Adrenal gland (tissue), 12 donors: Measurements from ENCODE around the gene GON4L. TPM values are rescaled to one million over a fixed set of nuclear protein-coding genes. Genes with fewer than 3 reads are reported as not detected.

Source experiments
- DNase-seq, 7 donors: peaks; one replicate each; pipeline ENCODE4 v3.0.0-alpha.2; 2019 to 2020
- H3K27ac ChIP-seq, 5 donors: fragments of 200-600 bp; sonication (generic) in 4 of 5; 1 replicate in 3 of 5; 2 replicates in 2 of 5; pipeline versions ENCODE4 v1.5.1 to v1.8.0; 2016 to 2020; ENCODE audit warnings: mild to moderate bottlenecking in 1 of 5
- H3K27me3 ChIP-seq: fragments of 200-600 bp; 2 replicates; pipeline ENCODE4 v1.8.0; 2021
- H3K36me3 ChIP-seq, 2 donors: fragments of 200-600 bp; replicated peaks in 1 of 2; 1 replicate in 1 of 2; 2 replicates in 1 of 2; pipeline versions ENCODE4 v1.5.1 to v1.8.0; 2018 to 2022
- H3K4me1 ChIP-seq, 2 donors: fragments of 200-600 bp; replicated peaks in 1 of 2; 1 replicate in 1 of 2; 2 replicates in 1 of 2; pipeline versions ENCODE4 v1.5.1 to v1.8.0; 2018 to 2021
- H3K4me3 ChIP-seq, 4 donors: fragments of 200-600 bp; sonication (generic) in 3 of 4; one replicate each; pipeline ENCODE4 v1.5.1; 2016 to 2018
- H3K9me3 ChIP-seq, 3 donors: fragments of 200-600 bp; sonication (generic) in 1 of 3; replicated peaks in 1 of 3; 1 replicate in 2 of 3; 2 replicates in 1 of 3; pipeline versions ENCODE4 v1.5.1 to v1.8.0; 2016 to 2021
- POLR2A ChIP-seq, 2 donors: fragments of 450-650 bp; IDR thresholded peaks; one replicate each; pipeline ENCODE4 v1.6.1; 2017; ENCODE audit warnings: antibody characterized with exemption in 2 of 2, mild to moderate bottlenecking in 2 of 2, moderate library complexity in 1 of 2
- WGBS, 4 donors: extraction: QIAGEN DNeasy Blood & Tissue Kit in 2 of 4; methylation state at CpG; one replicate each; pipeline versions ENCODE4 v1.1.5 to v1.1.7; 2013 to 2017; 5-methylcytosine and 5-hydroxymethylcytosine counted together
- intact Hi-C, 2 donors: fragments of 100-400 bp; cut with DNase I; formaldehyde crosslinking; loops; one replicate each; pipeline versions ENCODE4 v1.14.1 to v1.15.0; 2022 to 2023
- polyA plus RNA-seq, 3 donors: library from polyadenylated mRNA; stranded (reverse); fragments of 200-250 nt in 2 of 3; fragments of 350-450 nt in 1 of 3; fragmentation: Illumina TruSeq in 1 of 3; extraction: RNeasy Lipid Tissue Mini Kit (QIAGEN cat#74804) in 1 of 3; gene quantifications; one replicate each; pipeline ENCODE4 v1.2.3, GENCODE V29; 2013 to 2014
- total RNA-seq, 9 donors: library from RNA; depleted of rRNA in 4 of 9; stranded (reverse); fragments of >200 nt in 4 of 9; fragments of 120-200 nt in 1 of 9; fragmentation: NEBNext Ultra II Directional in 1 of 9; extraction: Animal tissue kit (Norgen Biotek cat#: 25700) in 1 of 9; gene quantifications; one replicate each; pipeline versions ENCODE4 v1.1.0 to v1.2.4, GENCODE V29; 2013 to 2023
- TF ChIP-seq, protein P1 (sequence below), 6 experiments: fragments of 450-650 bp in 4 of 6; fragments of 200-600 bp in 2 of 6; sonication (generic) in 1 of 6; IDR thresholded peaks; 1 replicate in 5 of 6; 2 replicates in 1 of 6; pipeline versions ENCODE4 v1.5.1 to v1.8.0; 2016 to 2021; ENCODE audit warnings: antibody characterized with exemption in 6 of 6, mild to moderate bottlenecking in 2 of 6, moderate library complexity in 1 of 6
- donor health status: healthy with polysubstance abuse.
- donor health status: Bipolar disorder and iron deficiency.
- donor health status: DM: yes; HTN: yes; CAD: no.
- donor health status: DM: no; HTN: no; CAD: no.
- donor health status: DM: no; HTN: no; CAD: no.
- donor health status: DM: yes; HTN: yes; CAD: no.

Gene GON4L
- total and polyA plus RNA-seq, 12 donors: 13.7 to 41.7 (median 35.0) TPM

DNA sequence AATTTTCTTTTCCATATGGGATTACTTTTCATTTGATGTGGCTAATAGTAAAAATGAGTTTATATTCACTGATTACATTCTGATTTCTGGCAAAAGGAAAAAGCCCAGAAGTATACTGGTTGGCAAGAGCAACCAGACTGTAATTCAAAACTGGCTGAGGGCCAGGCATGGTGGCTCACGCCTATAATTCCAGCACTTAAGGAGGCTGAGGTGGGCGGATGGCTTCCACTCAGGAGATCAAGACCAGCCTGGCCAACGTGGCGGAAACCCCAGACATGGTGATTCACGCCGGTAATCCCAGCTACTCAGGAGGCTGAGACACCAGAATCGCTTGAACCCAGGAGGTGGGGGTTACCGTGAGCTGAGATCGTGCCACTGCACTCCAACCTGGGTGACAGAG, 16.8 kb upstream of the GON4L start:
- no peak overlapping the region for H3K4me3 ChIP-seq
- H3K27ac ChIP-seq: no peak overlapping the region
- 82 to 87% (median 85%) methylated on average over 7 to 9 of the region's 9 CpGs for WGBS, 4 donors
- no peaks in the 10 kb centered on the region for H3K9me3 ChIP-seq
- peak in 2 of 7 donors; percentile 21 to 36 for DNase-seq
- intact Hi-C loops: no loop called here
- TF ChIP-seq POLR2A (IDR thresholded peaks at IDR 0.05): no peak
- TF ChIP-seq, protein P1, sequence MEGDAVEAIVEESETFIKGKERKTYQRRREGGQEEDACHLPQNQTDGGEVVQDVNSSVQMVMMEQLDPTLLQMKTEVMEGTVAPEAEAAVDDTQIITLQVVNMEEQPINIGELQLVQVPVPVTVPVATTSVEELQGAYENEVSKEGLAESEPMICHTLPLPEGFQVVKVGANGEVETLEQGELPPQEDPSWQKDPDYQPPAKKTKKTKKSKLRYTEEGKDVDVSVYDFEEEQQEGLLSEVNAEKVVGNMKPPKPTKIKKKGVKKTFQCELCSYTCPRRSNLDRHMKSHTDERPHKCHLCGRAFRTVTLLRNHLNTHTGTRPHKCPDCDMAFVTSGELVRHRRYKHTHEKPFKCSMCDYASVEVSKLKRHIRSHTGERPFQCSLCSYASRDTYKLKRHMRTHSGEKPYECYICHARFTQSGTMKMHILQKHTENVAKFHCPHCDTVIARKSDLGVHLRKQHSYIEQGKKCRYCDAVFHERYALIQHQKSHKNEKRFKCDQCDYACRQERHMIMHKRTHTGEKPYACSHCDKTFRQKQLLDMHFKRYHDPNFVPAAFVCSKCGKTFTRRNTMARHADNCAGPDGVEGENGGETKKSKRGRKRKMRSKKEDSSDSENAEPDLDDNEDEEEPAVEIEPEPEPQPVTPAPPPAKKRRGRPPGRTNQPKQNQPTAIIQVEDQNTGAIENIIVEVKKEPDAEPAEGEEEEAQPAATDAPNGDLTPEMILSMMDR (IDR thresholded peaks at IDR 0.05): no peak
- peaks cover 5 to 20% of the 10 kb centered on the region in 2 donors for H3K4me1 ChIP-seq
- H3K36me3 ChIP-seq: no peaks in the 10 kb centered on the region
- H3K27me3 ChIP-seq: no peaks in the 10 kb centered on the region

DNA sequence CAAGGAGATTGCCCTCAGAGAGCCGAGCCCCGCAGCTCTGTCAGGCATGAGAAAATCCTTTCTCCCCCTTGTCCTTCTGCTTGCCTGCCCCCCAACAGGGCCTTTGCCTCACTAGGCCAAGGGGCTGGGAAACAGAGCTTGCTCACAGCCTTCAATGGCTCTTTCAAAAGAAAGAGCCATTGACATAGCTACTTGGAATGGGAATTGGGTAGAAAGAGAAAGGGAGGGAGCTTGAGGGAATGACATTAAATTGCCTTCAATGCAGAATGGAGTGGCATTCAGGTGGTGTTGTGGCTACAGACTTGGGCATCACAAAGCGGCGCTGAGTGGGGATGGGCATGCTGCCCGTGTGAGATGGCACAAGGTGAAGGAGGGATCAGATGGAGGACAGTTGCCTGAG, 15.5 kb upstream of the GON4L start:
- Histone ChIP-seq H3K4me3 (no peak overlapping the region), H3K27me3 (no peaks in the 10 kb centered on the region), H3K36me3 (no peaks in the 10 kb centered on the region), H3K9me3 (no peaks in the 10 kb centered on the region), H3K27ac (no peak overlapping the region), H3K4me1 (peaks cover 5 to 20% of the 10 kb centered on the region in 2 donors)
- no peak for TF ChIP-seq POLR2A (IDR thresholded peaks at IDR 0.05)
- TF ChIP-seq, protein P1 (IDR thresholded peaks at IDR 0.05): no peak
- DNase-seq: no peak
- 91 to 95% (median 93%) methylated on average over 5 of the region's 5 CpGs for WGBS, 4 donors
- intact Hi-C loops: no loop called here

DNA sequence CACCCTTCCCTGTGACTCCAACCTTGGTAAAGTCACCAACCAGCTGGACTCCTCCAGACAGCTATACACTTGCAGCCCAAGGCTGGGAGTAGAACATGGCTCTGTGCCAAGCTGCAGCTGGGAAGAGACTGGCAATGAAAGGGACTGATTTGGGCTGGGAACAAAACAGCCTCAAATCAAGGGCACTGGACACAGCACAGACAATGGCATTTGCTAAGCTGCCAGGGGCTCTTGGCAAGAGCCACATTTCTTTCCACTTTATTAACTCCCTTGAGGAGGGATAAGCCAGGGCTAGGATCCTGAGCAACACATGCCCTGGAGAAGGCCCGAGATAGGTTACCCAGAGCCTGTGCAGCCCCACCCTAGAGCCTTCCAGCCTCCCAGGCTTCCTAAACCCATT, 14.4 kb upstream of the GON4L start:
- no peaks in the 10 kb centered on the region for H3K27me3 ChIP-seq
- peak; percentile 82 to 93 (median 92) for DNase-seq
- TF ChIP-seq, protein P1 (IDR thresholded peaks at IDR 0.05): no peak
- TF ChIP-seq POLR2A (IDR thresholded peaks at IDR 0.05): no peak
- H3K4me3 ChIP-seq: no peak overlapping the region
- peaks cover 5 to 20% of the 10 kb centered on the region in 2 donors for H3K4me1 ChIP-seq
- peak overlapping the region in 4 of 5 donors; percentile 2 to 66 (median 48) for H3K27ac ChIP-seq
- WGBS, 4 donors: 28 to 44% (median 30%) methylated on average over 1 of the region's 1 CpG
- H3K36me3 ChIP-seq: no peaks in the 10 kb centered on the region
- H3K9me3 ChIP-seq: no peaks in the 10 kb centered on the region
- intact Hi-C loops: no loop called here

DNA sequence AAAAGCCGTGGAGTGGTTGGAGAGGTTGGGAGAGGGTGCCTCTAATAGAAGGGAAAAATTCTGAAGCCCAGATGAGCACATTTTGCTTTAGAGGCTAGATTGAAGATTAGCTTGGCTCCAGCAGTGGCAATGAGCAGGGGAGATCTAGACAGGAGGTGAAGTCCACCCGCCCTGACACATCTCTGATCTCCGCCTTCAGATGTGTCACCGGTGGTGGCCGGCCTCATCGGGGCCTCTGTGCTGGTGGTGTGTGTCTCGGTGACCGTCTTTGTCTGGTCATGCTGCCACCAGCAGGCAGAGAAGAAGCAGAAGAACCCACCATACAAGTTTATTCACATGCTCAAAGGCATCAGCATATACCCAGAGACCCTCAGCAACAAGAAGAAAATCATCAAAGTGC, 10.8 kb upstream of the GON4L start:
- Histone ChIP-seq H3K9me3 (no peaks in the 10 kb centered on the region), H3K4me3 (no peak overlapping the region), H3K36me3 (no peaks in the 10 kb centered on the region), H3K4me1 (peaks cover 5 to 20% of the 10 kb centered on the region in 2 donors), H3K27me3 (no peaks in the 10 kb centered on the region), H3K27ac (no peak overlapping the region)
- intact Hi-C loops: no loop called here
- no peak for DNase-seq
- WGBS, 4 donors: 95 to 98% (median 97%) methylated on average over 8 of the region's 8 CpGs
- TF ChIP-seq POLR2A (IDR thresholded peaks at IDR 0.05): no peak

DNA sequence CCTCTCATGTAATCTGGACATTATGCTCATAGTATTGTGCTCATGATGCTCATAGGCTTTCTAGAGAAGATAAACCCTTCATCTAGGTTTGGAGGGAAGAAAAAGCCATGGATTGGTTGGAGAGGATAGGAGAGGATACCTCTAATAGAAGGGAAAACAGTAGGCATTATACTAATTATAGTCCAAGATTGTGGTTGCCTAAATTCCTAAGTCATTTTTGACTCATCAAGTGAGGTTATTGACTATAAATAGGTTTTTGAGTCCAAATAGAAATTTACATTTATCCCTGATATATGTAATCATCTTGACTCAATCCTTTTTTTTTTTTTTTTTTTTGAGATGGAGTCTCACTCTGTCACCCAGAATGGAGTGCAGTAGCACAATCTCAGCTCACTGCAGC, 7.4 kb upstream of the GON4L start:
- intact Hi-C loops: no loop called here
- Histone ChIP-seq H3K36me3 (no peaks in the 10 kb centered on the region), H3K4me3 (no peak overlapping the region), H3K27ac (no peak overlapping the region), H3K4me1 (no peaks in the 10 kb centered on the region), H3K27me3 (no peaks in the 10 kb centered on the region), H3K9me3 (no peaks in the 10 kb centered on the region)
- no peak for DNase-seq
- no peak for TF ChIP-seq POLR2A (IDR thresholded peaks at IDR 0.05)
- TF ChIP-seq, protein P1 (IDR thresholded peaks at IDR 0.05): no peak
